Left ventricle myocardium inferior (tissue), 1 donor: ENCODE results near the gene PRKCZ. TPM values are rescaled to one million over a fixed set of nuclear protein-coding genes. Genes with fewer than 3 reads are reported as not detected.

Experiments
- DNase-seq: peaks from one replicate; pipeline ENCODE4 v3.0.0-alpha.2; 2020
- H3K27ac ChIP-seq: fragments of 200-600 bp; replicated peaks from 2 replicates; pipeline ENCODE4 v1.8.0; 2021
- H3K27me3 ChIP-seq: fragments of 200-600 bp; 2 replicates; pipeline ENCODE4 v1.8.0; 2021; ENCODE audit warnings: low read depth
- H3K36me3 ChIP-seq: fragments of 200-600 bp; 2 replicates; pipeline ENCODE4 v1.8.0; 2021
- H3K4me1 ChIP-seq: fragments of 200-600 bp; 2 replicates; pipeline ENCODE4 v1.8.0; 2021
- H3K4me3 ChIP-seq: fragments of 200-600 bp; 2 replicates; pipeline ENCODE4 v1.8.0; 2021; ENCODE audit warnings: mild to moderate bottlenecking, moderate library complexity
- H3K9me3 ChIP-seq: fragments of 200-600 bp; replicated peaks from 2 replicates; pipeline ENCODE4 v1.8.0; 2021
- intact Hi-C: fragments of 100-400 bp; cut with micrococcal nuclease; formaldehyde crosslinking; loops from one replicate; pipeline ENCODE4 v1.11.0; 2022
- total RNA-seq: library from RNA; stranded (reverse); fragmentation: NEBNext Ultra II Directional; extraction: Animal tissue kit (Norgen Biotek cat#: 25700); gene quantifications from one replicate; pipeline ENCODE4 v1.2.1, GENCODE V29; 2021
- TF ChIP-seq, protein P1 (sequence below): fragments of 200-600 bp; IDR thresholded peaks from 2 replicates; pipeline ENCODE4 v1.8.0; 2021; ENCODE audit warnings: antibody characterized with exemption, mild to moderate bottlenecking, borderline replicate concordance
- donor health status: DM: no; HTN: yes; CAD: no; lungs with severe emphysema.

PRKCZ gene
- total RNA-seq, 1 donor from 2014 or later, result 19.1 TPM

DNA sequence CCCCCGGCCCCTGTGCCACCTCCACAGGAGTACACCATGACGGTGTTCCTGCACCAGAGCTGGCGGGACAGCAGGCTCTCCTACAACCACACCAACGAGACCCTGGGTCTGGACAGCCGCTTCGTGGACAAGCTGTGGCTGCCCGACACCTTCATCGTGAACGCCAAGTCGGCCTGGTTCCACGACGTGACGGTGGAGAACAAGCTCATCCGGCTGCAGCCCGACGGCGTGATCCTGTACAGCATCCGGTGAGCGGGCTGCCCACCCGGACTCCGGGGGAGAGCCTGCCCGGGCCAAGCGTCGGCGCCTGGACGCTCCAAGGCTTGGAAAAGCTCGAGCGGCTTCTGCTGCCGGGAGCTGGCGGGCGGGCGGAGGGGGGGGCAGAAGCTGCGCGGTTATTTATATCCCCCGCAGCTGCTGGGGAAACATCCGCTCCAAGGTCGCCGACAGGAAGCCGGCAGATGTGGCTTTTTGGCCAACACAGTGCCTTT, 24.7 kb upstream of the PRKCZ start:
- intact Hi-C loops, result no loop called here
- Histone ChIP-seq H3K27ac (peak overlapping the region; percentile 71), H3K4me3 (peak overlapping the region; percentile 39), H3K36me3 (no peaks in the 10 kb centered on the region), H3K9me3 (no peaks in the 10 kb centered on the region), H3K4me1 (peaks cover 15% of the 10 kb centered on the region), H3K27me3 (peaks cover 45% of the 10 kb centered on the region)
- TF ChIP-seq, protein P1, sequence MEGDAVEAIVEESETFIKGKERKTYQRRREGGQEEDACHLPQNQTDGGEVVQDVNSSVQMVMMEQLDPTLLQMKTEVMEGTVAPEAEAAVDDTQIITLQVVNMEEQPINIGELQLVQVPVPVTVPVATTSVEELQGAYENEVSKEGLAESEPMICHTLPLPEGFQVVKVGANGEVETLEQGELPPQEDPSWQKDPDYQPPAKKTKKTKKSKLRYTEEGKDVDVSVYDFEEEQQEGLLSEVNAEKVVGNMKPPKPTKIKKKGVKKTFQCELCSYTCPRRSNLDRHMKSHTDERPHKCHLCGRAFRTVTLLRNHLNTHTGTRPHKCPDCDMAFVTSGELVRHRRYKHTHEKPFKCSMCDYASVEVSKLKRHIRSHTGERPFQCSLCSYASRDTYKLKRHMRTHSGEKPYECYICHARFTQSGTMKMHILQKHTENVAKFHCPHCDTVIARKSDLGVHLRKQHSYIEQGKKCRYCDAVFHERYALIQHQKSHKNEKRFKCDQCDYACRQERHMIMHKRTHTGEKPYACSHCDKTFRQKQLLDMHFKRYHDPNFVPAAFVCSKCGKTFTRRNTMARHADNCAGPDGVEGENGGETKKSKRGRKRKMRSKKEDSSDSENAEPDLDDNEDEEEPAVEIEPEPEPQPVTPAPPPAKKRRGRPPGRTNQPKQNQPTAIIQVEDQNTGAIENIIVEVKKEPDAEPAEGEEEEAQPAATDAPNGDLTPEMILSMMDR, result no peak
- peak; percentile 58 for DNase-seq

DNA sequence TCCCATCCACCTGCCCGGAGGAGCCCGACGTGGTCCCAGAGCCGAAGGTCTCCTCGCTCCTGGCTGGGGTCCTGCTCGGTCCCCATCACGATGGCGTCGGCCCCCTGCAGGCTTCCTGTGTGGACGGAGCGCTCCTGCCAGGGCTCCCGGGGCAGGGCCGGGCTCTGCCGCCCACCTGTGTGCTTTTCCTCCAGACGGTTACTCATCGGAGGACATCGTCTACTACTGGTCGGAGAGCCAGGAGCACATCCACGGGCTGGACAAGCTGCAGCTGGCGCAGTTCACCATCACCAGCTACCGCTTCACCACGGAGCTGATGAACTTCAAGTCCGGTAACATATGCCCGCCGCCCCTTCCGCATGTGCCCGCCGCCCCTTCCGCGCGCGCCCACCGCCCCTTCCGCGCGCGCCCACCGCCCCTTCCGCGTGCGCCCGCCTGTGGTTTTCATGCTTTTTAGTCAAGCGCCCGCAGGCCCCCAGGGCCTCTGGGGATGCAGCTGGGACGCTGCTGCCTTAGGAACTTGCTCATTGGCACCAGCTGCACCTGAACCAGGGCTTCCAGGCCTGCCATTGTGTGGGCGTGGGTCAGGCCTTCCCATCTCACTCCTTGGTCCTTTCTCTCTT, 22.1 kb upstream of the PRKCZ start:
- intact Hi-C loops, result no loop called here
- no peaks in the 10 kb centered on the region for H3K36me3 ChIP-seq
- TF ChIP-seq, protein P1, result no peak
- DNase-seq, result no peak
- no peak overlapping the region for H3K4me3 ChIP-seq
- H3K9me3 ChIP-seq, result no peaks in the 10 kb centered on the region
- no peak overlapping the region for H3K27ac ChIP-seq
- H3K27me3 ChIP-seq, result peaks cover 26% of the 10 kb centered on the region
- peaks cover 24% of the 10 kb centered on the region for H3K4me1 ChIP-seq

DNA sequence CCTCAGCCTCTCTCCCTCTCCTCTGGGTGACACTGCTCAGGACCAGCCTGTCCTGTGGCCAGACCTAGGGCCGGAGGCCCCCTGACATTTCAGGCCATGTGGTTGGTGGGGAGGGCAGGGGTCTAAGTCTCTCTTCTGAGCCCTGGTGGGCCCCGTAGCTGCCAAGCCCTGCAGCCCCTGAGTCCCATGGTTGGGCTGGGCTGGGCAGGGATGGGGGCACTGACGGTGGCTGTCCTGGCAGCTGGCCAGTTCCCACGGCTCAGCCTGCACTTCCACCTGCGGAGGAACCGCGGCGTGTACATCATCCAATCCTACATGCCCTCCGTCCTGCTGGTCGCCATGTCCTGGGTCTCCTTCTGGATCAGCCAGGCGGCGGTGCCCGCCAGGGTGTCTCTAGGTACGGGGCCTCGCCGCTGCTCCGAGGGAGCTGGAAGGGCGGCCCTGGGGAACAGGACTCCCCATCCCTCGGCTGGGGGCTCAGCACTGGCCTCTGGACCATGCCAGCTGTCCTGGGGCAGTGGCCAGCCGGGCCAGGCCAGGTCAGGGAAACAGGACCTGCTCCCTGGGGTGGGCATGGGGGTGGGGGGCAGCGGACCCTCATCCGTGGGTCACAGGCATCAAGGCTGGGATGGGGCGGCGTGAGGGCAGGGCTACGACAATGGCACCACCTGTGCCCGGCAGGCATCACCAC, 21.2 kb upstream of the PRKCZ start:
- Histone ChIP-seq H3K4me3 (no peak overlapping the region), H3K27ac (no peak overlapping the region), H3K4me1 (peaks cover 26% of the 10 kb centered on the region), H3K36me3 (no peaks in the 10 kb centered on the region), H3K27me3 (peaks cover 17% of the 10 kb centered on the region), H3K9me3 (no peaks in the 10 kb centered on the region)
- no peak for DNase-seq
- TF ChIP-seq, protein P1, result no peak
- intact Hi-C loops, result no loop called here

DNA sequence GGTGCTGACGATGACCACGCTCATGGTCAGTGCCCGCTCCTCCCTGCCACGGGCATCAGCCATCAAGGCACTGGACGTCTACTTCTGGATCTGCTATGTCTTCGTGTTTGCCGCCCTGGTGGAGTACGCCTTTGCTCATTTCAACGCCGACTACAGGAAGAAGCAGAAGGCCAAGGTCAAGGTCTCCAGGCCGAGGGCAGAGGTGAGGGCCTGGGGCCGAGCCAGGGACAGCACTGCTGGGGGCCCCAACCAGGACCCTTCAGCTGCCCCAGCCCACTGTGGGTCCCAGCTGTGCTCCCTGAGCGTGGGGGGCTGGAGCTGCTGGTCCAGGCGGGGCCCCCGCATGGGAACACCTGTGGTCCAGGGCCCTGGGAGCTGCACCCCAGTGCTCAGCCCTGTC, 20.6 kb upstream of the PRKCZ start:
- H3K36me3 ChIP-seq, result no peaks in the 10 kb centered on the region
- peaks cover 11% of the 10 kb centered on the region for H3K27me3 ChIP-seq
- TF ChIP-seq, protein P1, result no peak
- no peaks in the 10 kb centered on the region for H3K9me3 ChIP-seq
- no peak for DNase-seq
- intact Hi-C loops, result no loop called here
- no peak overlapping the region for H3K4me3 ChIP-seq
- no peak overlapping the region for H3K27ac ChIP-seq
- peaks cover 26% of the 10 kb centered on the region for H3K4me1 ChIP-seq

DNA sequence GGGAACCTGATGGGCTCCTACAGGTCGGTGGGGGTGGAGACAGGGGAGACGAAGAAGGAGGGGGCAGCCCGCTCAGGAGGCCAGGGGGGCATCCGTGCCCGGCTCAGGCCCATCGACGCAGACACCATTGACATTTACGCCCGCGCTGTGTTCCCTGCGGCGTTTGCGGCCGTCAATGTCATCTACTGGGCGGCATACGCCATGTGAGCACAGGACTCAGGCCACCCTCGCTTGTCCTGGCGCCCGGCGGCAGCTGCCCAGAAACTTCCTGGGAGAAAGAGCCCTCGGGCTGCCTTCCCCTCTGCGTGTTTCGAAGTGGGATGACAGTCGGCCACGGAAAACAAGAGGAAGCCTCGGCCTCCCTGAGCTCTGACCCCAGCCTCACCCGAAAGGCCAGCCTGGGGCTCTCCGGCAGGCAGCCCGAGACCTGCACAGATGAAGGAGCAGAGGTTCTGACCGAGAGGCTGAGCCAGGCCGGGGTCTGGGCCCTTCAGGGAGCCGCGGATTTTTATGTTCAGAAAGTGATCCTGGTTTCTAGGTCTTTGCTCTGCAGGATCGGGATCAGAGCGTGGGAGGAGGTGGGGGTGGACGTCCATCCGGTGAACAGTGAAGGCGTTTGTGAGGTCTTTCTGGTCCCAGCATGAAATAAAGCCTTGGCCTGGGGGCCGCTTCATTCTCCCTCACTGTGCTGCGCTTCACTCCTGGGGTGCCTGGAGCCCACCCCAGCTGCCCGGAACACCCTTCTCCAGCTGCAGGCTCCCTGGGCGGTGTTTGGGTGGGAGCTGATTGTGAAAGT, 19.9 kb upstream of the PRKCZ start:
- Histone ChIP-seq H3K4me1 (peaks cover 21% of the 10 kb centered on the region), H3K9me3 (no peaks in the 10 kb centered on the region), H3K27me3 (peaks cover 7% of the 10 kb centered on the region), H3K27ac (no peak overlapping the region), H3K4me3 (no peak overlapping the region), H3K36me3 (no peaks in the 10 kb centered on the region)
- TF ChIP-seq, protein P1, result no peak
- intact Hi-C loops, result no loop called here
- no peak for DNase-seq
